ENCODE measurements around the gene SVIL.
A peak's percentile ranks its signal among the peaks of the same experiment; 100 is the strongest.
"Not testable (repeated sequence)": the region's sequence is repeated elsewhere in the genome, so short reads cannot be mapped to it uniquely, and the experiment has no call there.

SVIL gene

GRCh38 chr10:29512425-29512974, 122.3 kb downstream of the SVIL start:
- DNase-seq = no peak

GRCh38 chr10:29511806-29512205, 123.0 kb downstream of the SVIL start:
- not testable (repeated sequence) for DNase-seq

DNA sequence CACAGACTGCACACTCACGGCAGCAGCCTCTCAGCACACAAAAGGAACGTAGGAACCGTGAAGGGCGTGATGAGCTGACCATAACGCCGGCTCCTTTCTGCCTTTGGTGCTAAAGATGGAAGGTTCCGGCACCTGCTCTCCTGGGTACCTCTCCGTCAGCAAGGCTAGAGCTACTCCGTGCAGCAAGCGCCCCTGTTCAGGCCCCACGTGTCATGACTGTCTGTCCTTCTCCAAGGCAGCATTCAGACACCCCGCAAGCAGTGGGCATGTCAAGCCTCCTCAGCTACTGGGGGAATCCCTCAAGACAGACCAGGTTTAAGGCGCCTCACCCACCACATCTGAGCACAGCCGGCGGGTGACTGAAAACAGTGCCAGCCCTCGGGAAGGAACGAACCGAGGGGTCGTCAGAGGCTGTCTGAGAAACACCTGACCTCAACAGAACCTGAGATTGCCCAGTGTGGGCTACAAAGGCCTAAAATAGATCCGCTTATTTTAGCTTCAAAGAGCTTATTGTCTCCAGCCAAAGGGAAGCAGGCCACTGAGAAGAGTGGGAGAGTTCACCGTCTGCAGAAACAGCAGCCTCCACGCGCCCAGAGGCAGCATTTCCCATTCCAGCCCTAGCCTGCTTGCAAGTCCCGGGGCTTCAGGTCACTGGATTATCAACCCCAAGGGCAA, 124.2 kb downstream of the SVIL start:
- DNase-seq = not testable (repeated sequence)

GRCh38 chr10:29508554-29509244, 126.1 kb downstream of the SVIL start:
- no peak for DNase-seq

DNA sequence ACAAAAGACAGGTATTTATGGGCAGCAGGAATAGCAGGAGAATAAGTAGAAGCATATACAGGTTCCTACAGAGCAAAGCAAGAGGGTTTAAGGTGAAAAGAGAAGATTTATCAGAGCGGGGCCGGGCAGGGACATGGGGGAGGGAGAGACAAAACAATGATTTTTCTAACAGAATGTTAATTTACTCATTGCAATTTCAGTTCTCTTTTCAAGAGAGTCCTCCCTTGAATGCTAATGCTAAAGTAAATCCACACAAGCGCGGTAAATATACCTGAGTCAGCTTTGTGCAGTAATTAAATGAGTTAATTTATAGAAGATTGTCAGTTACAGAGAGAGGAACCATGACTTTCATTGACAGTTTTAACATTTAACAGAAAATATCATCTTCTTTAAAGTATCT, 127.0 kb downstream of the SVIL start:
- DNase-seq = not testable (repeated sequence)

DNA sequence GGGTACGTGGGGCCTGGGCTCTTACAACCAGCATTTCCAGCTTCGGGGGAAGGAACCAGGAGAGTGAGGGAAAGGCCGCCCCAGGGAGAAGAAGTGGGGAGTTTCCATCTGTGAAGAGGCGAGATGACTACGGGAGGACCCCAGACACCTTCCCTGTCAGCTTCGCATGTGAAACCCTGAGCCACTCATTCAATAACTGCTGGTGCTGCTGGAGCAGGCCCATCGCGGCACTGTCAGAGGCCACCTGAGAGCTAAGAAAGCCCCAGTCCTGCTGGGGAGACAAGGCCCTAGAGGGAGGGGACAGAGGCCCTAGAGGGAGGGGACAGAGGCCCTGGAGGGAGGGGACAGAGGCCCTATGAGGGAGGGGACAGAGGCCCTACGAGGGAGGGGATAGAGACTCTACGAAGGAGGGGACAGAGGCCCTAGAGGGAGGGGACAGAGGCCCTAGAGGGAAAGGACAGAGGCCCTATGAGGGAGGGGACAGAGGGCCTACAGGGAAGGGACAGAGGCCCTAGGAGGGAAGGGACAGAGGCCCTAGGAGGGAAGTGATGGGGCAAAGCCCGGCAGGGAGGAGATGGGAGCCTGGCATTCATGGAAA, 128.3 kb downstream of the SVIL start:
- DNase-seq = not testable (repeated sequence)

- DNase-seq = no peak
These were observed 132.4 kb downstream of the SVIL start for GRCh38 chr10:29502351-29502750.

GRCh38 chr10:29501692-29502091, 133.1 kb downstream of the SVIL start:
- no peak for DNase-seq

DNA sequence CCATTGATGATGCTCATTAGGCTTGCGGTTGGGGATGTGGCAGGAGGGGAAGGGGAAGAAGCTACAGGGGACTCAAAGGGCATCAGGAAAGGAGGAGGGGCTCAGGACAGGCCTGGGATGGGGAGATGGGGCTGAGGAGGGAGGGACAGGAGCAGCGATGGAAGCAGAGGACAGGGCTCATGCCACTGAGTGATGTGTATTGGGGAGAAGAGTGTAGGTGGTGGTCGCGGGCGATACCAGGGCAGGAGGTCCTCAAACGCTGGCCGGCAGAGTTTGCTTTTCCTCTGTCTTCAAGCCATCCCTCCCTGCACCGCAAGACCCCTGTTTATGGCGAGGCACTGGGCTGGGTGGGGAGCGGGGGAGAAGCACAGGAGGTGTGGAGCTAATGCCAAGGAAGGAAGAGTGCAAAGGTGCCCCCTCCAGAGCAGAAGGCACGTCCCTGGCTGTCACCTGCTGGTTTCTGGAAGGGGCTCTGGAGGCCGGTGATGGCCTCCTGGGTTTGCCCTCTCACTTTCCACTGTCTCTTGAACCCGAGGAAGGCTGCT, 134.7 kb downstream of the SVIL start:
- no peak for DNase-seq

DNA sequence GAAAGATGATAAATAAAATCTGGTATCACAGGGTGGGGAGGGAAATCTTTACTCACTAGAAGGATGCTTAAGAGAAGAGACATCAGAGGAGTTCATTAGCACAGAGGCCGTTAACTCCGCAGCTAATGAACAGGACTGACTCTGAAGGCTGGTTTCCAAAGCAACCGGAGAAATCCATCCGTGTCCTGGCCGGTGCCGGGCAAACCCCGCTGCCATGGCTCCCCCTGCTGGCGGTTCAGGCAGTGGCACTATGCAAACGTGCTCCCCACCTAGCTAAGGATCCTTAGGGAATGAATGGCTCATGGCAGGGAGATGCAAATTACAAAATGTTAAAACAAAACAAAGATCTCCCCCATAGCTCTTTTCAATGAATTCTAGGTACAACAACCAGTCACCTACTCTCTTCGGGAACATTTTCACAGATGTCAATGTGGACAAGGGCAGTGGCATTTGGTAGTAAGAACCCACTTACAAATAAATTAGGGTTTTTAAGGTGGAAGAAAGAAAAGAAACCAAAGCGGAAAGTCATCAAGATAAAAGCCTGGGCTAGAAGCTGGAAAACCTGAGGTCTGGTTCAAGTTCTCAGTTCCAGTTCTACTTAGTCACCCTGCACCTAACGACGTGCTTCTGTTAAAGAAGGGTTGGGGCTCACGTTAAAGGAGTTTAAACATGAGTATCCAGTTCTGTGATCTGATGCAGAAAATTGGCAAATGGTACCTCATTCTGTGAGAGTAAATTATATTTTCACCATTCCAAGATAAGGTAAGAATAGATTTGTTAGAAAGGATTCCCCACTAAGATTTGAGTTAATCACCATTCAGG, 138.2 kb downstream of the SVIL start:
- DNase-seq = peak; percentile 37 to 51

DNA sequence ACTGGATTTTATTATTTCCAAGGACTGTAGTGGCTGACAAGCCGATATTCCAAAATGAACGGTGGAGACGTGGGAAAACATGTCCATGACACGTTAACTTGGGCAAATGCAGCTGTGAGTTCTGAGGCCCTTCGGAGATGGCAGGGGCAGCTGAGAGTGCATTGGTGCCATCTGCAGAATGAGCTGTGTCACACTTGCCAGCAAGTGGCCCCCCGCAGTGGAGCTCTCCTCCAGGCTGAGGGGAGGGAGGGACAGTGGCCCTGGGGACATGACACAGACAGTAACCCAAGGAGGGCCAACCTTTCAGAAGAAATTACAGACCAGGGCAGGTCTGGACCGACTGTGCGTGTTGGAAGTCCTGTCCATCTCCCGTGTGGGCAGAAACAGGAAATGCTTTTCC, 139.4 kb downstream of the SVIL start:
- DNase-seq = no peak

- DNase-seq = no peak
These were observed 141.1 kb downstream of the SVIL start for GRCh38 chr10:29493697-29494096.

GRCh38 chr10:29492774-29493173, 142.0 kb downstream of the SVIL start:
- DNase-seq = no peak

- DNase-seq = no peak
These were observed 142.9 kb downstream of the SVIL start for GRCh38 chr10:29491918-29492317.

DNA sequence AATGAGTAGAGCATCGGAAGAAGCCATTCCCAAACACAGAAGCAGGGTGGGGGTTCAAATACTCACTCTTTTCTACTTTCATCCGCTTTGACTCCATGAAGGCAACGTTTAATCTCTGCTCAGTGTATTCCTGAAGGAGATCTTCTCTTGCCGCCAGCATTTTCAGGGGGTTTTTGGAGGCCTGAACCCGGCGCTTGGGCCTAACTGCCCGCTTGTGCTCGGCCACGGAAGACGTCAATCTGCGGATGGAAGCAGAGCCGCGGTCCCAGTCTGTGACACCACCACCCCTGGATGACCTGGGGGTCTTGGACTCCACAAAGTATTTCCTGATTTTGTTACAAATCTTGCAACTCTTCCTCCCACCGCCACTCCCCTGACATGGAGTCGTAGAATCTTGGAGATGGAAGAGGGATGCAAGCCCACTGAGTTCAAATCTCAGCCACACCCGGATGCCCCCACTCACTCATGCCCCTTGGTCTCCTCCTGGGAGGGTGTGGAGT, 143.9 kb downstream of the SVIL start:
- not testable (repeated sequence) for DNase-seq

DNA sequence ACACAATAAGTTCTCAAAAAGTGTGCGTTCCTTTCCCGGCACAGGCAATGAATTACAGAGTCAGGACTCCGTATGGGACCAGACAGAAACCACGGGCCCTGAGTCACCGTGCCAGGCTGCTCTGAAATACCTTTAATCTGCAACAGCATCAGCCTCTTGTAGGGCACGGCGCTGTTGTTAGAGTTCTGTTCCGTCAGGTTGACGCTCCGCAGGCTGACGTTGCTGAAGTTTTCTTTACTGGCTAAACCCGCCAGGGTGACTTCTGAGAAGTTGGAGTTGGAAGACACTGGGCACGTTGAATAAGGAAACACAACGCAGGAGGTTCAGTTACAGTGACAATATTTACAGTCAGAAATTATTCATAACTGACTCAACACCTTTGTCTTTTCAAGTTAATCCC, 146.3 kb downstream of the SVIL start:
- not testable (repeated sequence) for DNase-seq

GRCh38 chr10:29487884-29488266, 146.9 kb downstream of the SVIL start:
- DNase-seq = not testable (repeated sequence)

DNA sequence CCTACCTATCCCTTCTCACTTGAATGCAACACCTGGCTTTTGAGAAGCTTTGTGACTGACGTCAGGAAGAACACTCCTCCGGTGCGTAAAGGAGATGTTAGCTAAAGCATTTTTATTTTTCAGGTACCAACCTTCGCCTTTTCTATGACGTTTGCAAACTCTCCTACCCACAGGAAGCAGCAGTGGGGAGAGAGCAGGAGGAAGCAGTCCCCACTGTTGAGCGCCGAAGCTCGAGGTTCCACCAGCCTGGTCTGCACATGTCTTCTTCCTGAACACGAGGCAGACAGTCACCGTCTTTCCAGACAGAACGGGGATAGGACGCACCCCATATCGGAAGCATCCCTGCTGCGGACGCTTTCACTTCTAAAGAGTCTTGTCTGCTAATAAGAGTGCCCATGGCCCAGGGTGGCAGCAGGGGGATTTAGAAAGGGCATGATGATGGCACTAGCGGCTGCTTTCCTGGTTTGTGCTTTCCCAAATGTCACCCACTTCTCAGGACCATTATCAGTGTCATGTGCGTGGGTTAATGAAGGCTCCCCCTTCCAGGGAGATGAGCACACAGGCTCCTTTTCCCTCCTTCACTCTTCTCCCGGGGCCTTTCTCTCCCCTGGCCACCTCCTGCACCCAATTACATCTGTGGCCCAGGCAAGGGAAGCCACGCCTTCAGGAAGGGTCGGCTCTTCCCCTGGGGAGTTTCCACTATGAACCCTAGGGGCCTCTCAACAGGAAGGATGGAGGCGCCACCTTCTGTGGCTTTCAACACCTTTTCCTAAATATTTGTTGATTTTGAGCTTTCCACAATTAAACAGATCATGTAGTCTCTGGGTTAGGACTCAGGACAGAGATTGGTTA, 147.5 kb downstream of the SVIL start:
- DNase-seq = not testable (repeated sequence)

DNA sequence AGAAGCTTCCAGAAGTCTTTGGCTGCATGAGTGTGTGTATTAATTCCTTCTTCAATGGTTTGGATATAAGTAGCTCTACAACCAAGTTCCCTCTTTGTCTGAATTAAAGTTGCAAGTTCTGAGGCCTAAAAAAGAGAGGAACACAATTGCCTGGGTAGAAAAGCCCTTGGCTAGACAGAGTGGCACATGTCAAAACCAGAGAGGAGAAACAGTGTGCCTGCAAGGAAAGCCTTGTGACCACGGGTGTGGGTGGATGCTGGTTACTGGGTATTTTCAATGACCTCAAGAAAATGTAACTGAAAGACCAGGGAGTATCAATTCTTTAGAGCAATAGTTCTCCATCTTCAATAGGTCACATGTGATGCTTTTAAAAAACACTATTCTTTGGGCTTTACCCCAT, 148.3 kb downstream of the SVIL start:
- DNase-seq = no peak

GRCh38 chr10:29484677-29485076, 150.1 kb downstream of the SVIL start:
- DNase-seq = not testable (repeated sequence)
